BJ (cell line): ENCODE data around the gene TNFRSF19. TPM values are rescaled to one million over a fixed set of nuclear protein-coding genes. Genes with fewer than 3 reads are reported as not detected.

Source experiments
- CTCF ChIA-PET: fragments of 350-600 bp; formaldehyde crosslinking; extraction: SDS; loops from one replicate; lab custom pipeline; 2021; ENCODE audit warnings: antibody characterized with exemption, inconsistent platforms; lab: Yijun Ruan, JAX
- POLR2A ChIA-PET: fragments of 300-600 bp; sonication (Branson Sonifier 250); formaldehyde crosslinking; extraction: SDS; loops from one replicate; lab custom pipeline; 2021; ENCODE audit warnings: antibody characterized with exemption; lab: Charles Lee
- DNase-seq: peaks from one replicate; pipeline ENCODE4 v3.0.0-alpha.2; 2011; ENCODE audit warnings: low read depth
- H3K27me3 ChIP-seq: 2 replicates; pipeline ENCODE4 v1.6.0; 2011; ENCODE audit warnings: low read length; ENCODE audit not compliant: control insufficient read depth, insufficient read depth
- H3K36me3 ChIP-seq: 2 replicates; pipeline ENCODE4 v1.5.1; 2011; ENCODE audit warnings: low read length; ENCODE audit not compliant: control insufficient read depth, insufficient read depth
- H3K4me3 ChIP-seq: 2 replicates; pipeline ENCODE4 v1.5.1; 2011; ENCODE audit warnings: low read depth, mild to moderate bottlenecking, control low read depth, low read length
- polyA plus RNA-seq: library from polyadenylated mRNA; depleted of rRNA; stranded (reverse); fragments of >200 nt; gene quantifications from 2 replicates; pipeline ENCODE4 v1.2.3, GENCODE V29; 2011
- TF ChIP-seq, protein P1 (sequence below): IDR thresholded peaks from 2 replicates; pipeline ENCODE4 v1.5.1; 2011; ENCODE audit warnings: low read depth, mild to moderate bottlenecking, control low read depth, inconsistent platforms, low read length, moderate library complexity; ENCODE audit not compliant: insufficient read depth

TNFRSF19 gene
- polyA plus RNA-seq, 1 experiment, result 14.8 TPM

DNA sequence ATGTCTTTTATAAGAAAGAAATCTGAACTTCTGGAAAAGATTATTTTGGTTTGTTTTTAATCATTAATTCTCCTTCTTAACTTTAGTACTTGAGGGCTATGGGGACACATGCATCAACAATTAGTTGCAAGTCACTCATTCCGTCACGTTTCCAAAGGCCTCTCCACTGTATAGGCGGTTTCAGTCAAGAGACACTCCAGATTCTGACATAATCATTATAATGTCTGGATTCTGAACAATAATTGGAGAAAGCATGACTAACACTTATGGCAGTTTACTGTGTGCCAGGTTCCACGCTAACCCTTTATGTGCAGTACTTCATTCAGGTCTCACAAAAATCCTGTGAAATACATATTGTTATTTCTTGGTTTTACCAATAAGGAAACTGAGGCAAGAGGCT, 71.9 kb downstream of the TNFRSF19 start:
- CTCF ChIA-PET, result interaction anchor here (0.6 kb wide), 1 partner anchor 95 kb away, joined by 5 read pairs; no protein-coding TSS in a partner anchor
- TF ChIP-seq, protein P1, sequence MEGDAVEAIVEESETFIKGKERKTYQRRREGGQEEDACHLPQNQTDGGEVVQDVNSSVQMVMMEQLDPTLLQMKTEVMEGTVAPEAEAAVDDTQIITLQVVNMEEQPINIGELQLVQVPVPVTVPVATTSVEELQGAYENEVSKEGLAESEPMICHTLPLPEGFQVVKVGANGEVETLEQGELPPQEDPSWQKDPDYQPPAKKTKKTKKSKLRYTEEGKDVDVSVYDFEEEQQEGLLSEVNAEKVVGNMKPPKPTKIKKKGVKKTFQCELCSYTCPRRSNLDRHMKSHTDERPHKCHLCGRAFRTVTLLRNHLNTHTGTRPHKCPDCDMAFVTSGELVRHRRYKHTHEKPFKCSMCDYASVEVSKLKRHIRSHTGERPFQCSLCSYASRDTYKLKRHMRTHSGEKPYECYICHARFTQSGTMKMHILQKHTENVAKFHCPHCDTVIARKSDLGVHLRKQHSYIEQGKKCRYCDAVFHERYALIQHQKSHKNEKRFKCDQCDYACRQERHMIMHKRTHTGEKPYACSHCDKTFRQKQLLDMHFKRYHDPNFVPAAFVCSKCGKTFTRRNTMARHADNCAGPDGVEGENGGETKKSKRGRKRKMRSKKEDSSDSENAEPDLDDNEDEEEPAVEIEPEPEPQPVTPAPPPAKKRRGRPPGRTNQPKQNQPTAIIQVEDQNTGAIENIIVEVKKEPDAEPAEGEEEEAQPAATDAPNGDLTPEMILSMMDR, result no peak
- no peak for DNase-seq
- POLR2A ChIA-PET, result no interaction called here
- H3K27me3 ChIP-seq, result no peaks in the 10 kb centered on the region
- H3K36me3 ChIP-seq, result no peaks in the 10 kb centered on the region
- H3K4me3 ChIP-seq, result no peak overlapping the region

DNA sequence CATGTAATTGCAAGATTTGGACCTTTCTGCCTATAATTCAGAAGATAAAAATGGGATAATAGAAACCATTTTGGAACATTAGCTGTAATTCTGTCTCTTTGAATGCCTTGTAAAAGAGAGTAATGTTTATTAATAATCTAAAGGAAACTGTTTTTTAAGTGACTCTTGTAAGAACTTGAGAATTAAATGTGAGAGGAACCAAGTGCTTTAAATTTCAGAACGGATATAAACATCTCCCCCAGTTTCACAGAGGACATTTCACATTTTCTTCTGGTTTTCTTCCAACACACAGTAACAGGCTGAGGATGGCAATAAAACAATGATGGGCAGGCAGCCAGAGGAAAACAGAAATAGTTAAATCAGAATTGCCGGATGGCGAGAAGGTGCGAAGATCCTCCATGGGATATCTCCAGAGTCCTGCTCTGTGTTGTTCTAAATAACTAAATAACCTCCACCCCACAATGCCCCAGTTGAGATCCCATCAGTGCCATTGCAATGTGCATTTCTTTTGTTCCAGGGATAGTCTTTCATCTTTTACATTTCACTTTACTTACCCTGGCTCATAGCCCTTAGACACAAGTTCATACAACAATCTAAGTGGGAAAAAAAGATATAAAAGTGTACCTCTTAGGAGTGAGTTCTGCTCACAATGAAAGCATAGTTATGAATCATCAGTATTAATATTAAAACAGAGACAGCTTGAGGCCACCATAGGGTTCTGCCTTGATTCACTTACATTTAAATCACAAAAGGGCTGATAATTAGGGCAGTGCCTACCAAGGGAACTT, 73.3 kb downstream of the TNFRSF19 start:
- CTCF ChIA-PET, result no interaction called here
- DNase-seq, result no peak
- H3K4me3 ChIP-seq, result no peak overlapping the region
- TF ChIP-seq, protein P1, result no peak
- no peaks in the 10 kb centered on the region for H3K36me3 ChIP-seq
- POLR2A ChIA-PET, result no interaction called here
- no peaks in the 10 kb centered on the region for H3K27me3 ChIP-seq

DNA sequence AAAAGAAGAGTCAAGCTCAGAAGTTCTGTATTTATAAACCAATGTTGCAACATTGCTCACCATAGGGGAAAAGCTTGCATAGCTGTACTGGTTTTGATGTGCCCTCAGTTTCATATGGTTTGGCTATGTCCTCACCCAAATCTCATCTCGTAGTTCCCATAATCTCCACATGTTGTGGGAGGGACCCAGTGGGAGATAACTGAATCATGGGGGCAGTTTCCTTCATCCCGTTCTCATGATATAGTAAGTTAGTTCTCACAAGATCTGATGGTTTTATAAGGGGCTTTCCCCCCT, 73.9 kb downstream of the TNFRSF19 start:
- DNase-seq, result no peak
- Histone ChIP-seq H3K36me3 (no peaks in the 10 kb centered on the region), H3K27me3 (no peaks in the 10 kb centered on the region), H3K4me3 (no peak overlapping the region)
- ChIA-PET POLR2A (interaction anchor here (0.5 kb wide), 1 partner anchor 11 kb away, joined by 3 read pairs; no protein-coding TSS in a partner anchor), CTCF (no interaction called here)
- TF ChIP-seq, protein P1, result no peak

DNA sequence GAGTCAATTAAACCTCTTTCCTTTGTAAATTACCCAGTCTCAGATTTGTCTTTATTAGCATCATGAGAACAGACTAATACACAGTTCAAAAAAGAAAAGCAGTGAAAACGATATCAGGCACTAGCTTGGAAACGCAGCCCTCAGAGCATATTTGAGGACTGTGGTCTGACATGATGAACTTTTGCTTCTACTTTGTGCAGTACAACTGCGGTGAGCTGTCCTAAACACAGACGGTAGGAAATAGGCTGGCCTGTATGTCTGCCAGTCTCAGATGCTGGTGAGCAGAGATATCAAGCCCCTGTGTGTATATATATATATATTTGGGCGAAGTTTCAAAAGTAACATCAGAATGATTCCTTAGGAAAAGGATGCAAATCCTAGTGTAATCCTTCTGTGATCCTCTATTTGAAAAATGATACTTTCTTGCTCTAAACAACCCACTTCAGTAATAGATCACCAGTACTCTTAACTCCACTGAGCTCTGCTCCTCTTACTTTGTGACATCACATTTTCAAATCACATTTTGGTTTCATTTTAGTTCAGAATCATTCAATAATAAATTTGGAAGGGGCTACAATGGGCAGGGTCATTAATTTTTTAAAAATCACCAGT, 74.4 kb downstream of the TNFRSF19 start:
- DNase-seq, result no peak
- no peaks in the 10 kb centered on the region for H3K27me3 ChIP-seq
- TF ChIP-seq, protein P1, result no peak
- no peak overlapping the region for H3K4me3 ChIP-seq
- H3K36me3 ChIP-seq, result no peaks in the 10 kb centered on the region
- CTCF ChIA-PET, result no interaction called here
- POLR2A ChIA-PET, result interaction anchor here (0.5 kb wide), 1 partner anchor 11 kb away, joined by 3 read pairs; no protein-coding TSS in a partner anchor

DNA sequence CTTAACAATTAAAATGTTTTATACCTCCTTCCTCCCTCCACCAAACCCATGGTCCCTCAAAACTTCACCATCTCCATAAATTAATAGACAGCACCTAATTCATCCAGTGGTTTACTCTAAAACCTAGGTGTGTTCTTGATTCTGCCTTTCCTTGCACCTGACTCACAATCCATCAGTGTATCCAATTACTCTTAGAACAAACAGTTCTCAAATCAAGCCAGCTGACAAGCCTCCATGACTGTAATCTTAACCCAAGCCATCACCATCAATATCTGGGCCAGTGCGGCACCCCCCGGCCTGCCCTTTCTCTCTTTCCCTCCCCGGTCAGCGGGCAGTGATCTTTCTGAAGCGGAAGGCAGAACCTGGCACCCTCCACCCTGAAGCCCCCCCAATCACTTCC, 75.6 kb downstream of the TNFRSF19 start:
- H3K4me3 ChIP-seq, result no peak overlapping the region
- ChIA-PET POLR2A (no interaction called here), CTCF (no interaction called here)
- TF ChIP-seq, protein P1, result no peak
- no peaks in the 10 kb centered on the region for H3K27me3 ChIP-seq
- H3K36me3 ChIP-seq, result no peaks in the 10 kb centered on the region
- DNase-seq, result no peak
